Smooth muscle cell of the brain vasculature (primary cell): Measurements from ENCODE around the gene UBFD1.
"Not testable (repeated sequence)": the region's sequence is repeated elsewhere in the genome, so short reads cannot be mapped to it uniquely, and the experiment has no call there.

ENCODE experiments used
- DNase-seq: peaks from one replicate; pipeline ENCODE4 v3.0.0-alpha.2; 2012; ENCODE audit warnings: low read depth, low spot score

UBFD1 gene

DNA sequence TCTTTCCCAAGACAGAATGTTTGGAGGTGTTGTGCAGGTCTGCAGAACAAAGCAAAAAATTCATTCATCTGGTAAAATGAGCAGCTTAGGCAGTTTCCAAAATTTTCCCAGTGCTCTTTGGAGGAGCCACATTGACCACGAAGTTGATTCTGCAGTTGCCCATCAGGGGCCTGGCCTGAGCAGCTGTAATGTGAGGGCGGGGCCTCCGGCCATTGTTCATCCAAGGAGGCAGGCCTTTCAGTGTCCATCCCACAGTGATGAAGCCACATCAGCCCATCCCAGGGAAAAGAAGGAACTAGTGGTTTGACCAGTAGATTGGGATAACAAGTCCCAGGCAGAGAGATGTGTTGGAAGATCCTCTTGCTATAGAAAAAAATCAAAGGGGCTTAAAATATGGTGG, 10.1 kb downstream of the UBFD1 start:
- no peak for DNase-seq

GRCh38 chr16:23570992-23571632, 13.6 kb downstream of the UBFD1 start:
- no peak for DNase-seq

DNA sequence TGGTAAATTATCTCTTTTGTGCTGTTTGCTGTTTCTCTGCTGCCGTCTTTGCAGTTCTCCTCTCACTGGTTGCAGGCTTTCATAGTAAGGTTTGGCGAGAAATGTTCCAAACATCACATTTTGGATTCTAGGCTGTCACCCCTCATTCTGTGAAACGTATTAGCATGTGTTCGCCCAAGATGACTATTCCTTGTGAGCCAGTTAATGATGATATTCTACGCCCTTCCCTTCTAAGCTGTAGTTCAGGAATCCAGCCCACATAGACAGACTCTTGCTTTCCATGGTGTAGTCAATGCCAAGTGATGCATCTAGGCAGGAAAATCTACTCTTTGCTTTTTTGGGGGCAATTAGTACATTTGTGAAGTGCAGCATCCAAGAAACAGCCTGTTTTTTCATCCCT, 14.4 kb downstream of the UBFD1 start:
- no peak for DNase-seq

DNA sequence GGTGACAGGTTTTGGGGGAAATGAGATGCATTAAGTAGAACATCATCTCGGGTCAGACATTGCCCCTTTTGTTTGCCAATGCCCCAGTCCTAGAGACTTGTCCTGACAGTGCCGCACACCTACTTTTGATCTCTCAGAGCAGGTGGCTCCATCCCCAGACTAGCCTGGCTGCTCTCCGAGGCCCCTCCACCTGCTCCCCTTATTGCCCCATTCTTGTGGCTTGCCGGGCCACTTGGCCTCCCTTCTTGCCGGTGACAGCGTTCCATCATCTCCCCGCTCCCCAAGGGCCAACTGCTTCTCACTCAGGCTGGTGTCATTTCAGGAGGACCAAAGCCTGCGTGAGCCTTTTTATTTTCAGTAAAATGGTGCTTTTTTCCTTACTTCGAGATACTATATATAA, 14.9 kb downstream of the UBFD1 start:
- no peak for DNase-seq

GRCh38 chr16:23573817-23574216, 16.3 kb downstream of the UBFD1 start:
- no peak for DNase-seq

GRCh38 chr16:23575834-23576233, 18.3 kb downstream of the UBFD1 start:
- no peak for DNase-seq

DNA sequence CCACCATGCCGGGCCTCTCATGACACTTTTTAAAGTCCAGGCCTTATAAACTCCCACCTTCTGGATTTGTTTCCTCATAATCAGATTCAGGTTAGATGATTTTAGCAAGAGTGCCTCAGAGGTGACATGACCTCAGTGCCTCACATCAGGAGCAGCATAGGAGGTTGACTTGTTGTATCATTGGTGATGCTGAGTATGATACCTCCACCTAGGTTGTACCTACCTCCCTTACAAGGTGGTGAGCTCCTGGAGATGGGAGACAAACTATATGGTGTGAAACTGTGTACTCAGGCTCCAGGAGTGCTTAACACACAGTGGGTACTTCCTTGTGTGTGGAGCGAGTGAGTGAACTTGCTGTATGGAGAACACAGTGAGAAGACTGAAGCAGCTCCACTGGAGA, 20.0 kb downstream of the UBFD1 start:
- no peak for DNase-seq

- no peak for DNase-seq
Measured at GRCh38 chr16:23578101-23578830, 20.7 kb downstream of the UBFD1 start.

DNA sequence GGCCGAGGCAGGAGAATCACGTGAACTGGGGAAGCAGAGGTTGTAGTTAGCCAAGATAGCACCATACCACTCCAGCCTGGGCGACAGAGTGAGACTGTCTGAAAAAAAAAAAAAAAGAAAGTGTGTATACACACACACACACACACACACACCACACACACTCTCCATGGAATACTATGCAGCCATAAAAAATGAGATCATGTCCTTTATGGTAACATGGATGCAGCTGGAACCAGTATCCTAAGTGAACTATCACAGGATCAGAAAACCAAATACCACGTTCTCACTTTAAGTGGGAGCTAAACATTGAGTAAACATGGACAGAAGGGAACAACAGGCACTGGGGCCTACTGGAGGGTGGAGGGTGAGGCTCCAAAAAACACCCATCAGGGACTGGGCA, 21.8 kb downstream of the UBFD1 start:
- no peak for DNase-seq

DNA sequence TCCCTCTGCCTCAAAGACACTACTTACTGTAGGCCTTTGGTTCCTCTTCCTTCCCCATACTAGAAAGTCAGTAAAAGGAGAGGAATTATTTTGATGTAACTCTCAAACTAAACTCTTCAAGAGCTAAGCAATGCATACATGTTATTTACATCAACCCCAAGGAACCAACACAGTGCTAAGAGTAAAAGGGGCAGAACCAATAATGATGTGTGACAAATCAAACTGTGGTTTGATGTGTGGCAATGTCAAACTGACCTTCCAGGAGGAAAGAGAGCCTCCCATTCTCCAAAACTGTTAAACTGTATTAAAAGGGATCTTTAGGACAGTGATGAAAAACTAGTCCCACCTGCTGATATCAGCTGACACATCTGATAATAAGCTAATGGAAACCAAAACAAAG, 22.9 kb downstream of the UBFD1 start:
- DNase-seq: no peak

DNA sequence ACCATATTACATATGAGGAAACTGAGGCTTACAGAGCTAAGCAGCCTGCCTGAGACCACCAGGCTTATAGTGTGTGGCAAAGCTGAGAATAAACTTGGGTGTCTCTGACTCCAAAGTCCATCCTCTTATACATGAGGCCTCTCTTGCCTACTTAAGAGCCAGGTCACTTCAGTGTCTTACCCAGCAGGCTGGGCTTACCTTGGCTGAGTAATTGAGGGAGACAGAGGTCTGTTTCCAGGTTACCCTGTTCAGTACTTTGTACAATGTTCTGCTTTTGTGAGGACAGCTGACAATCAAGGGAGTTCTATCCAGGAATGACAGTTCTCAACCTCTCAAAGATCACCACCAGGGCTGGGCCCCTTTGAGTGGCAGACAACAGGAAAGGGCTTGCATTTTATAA, 24.2 kb downstream of the UBFD1 start:
- no peak for DNase-seq

DNA sequence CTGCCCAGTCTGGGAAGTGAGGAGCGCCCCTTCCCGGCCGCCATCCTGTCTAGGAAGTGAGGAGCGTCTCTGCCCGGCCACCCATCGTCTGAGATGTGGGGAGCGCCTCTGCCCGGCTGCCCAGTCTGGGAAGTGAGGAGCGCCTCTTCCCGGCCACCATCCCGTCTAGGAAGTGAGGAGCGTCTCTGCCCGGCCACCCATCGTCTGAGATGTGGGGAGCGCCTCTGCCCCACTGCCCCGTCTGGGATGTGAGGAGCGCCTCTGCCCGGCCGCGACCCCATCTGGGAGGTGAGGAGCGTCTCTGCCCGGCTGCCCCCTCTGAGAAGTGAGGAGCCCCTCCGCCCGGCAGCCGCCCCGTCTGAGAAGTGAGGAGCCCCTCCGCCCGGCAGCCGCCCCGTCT, 25.7 kb downstream of the UBFD1 start:
- not testable (repeated sequence) for DNase-seq

- DNase-seq: no peak
Measured at GRCh38 chr16:23584186-23585076, 26.9 kb downstream of the UBFD1 start.

DNA sequence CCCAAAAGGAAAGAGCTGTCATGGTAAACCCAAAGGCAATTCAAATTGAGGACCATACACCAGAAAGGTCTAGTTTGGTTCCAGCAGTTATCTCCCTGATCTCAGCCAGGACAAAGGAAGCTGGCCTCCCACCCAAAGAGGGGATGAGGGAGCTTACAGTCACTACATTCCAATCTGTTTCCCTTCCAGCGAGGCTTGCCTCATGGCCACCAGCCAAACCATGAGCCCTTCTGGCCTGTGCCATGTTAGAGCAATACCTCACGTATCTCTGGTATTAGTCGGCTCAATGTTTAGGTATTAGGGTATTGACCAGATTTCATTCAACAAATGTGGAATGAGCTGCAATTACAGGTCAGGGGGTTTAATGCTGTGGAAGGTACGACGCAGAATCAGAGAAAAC, 30.2 kb downstream of the UBFD1 start:
- no peak for DNase-seq

- no peak for DNase-seq
Measured at GRCh38 chr16:23590181-23590580, 32.7 kb downstream of the UBFD1 start.

DNA sequence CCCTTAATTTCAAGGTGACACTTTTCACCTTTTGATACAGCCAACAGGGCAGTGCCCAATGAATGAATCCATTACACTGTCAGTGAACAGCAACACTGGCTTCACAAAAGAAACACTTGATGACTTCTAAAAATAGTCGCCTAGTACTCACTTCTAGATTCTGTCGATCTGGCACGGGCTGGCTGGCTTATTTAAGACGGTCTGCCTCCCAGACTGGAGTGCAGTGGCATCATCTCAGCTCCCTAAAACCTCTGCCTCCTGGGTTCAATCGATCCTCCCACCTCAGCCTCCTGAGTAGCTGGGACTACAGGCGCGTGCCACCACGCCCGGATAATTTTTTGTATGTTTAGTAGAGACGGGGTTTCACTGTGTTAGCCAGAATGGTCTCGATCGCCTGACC, 36.7 kb downstream of the UBFD1 start:
- no peak for DNase-seq

DNA sequence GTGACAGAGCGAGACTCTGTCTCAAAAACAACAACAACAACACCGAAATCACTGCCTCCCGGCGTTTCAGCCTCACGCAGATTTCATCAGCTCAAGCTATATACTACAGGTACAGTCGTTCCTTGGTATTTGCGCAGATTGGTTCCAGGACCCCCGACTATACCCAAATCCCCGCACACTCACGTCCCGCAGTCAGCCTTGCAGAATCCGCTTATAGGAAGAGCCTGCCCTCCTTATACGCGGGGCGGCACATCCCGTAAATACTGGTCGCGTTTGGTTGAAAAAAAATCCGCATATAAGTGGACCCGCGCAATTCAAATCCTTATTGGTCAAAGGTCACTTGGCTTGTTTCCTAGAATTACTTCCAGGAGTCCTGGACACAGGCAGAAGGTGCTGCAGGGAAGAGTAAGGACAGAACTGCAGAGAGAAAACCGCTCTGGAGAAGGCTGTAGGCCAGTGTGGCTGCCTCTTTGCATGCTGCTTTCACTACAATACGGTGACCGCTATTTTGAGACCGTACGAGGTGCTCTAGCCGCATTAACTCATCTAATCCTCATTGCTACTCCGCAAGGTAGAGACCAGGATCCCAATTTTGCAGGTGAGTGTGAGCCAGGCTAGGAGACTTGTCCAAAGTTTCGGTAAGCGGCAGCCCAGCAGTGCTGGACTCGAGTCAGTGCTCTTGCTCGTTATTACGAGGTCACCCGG, 37.9 kb downstream of the UBFD1 start:
- DNase-seq: no peak

- DNase-seq: peak; percentile 63
Measured at GRCh38 chr16:23595951-23596720, 38.6 kb downstream of the UBFD1 start, which contains the start of gene NDUFAB1. NDUFAB1 (minus strand) TSS chr16:23596316; CDS start chr16:23596290, 26 bp downstream.

- DNase-seq: no peak
Measured at GRCh38 chr16:23597003-23597756, 39.7 kb downstream of the UBFD1 start.

DNA sequence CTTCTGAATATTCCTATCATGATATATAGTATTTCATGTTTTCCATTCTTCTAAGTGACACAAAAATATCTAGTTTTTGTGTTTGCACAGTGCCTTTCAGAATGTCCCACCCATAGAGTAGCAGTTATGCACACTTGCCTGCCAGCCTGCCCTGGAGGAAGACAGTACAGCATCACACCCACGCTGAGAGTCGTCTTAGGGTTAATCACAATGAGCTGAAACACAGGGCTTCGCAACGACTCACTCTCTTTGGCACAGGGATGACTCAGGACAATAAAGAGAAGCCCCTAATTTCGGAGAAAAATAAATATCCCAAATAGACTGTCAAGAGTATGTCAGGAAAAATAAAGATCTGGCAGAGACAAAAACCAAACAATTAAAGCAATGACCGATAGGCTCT, 50.2 kb downstream of the UBFD1 start:
- no peak for DNase-seq
